Peyer's patch (tissue), 4 donors: Measurements from ENCODE around the gene PRKCZ.

ENCODE experiments used
- CTCF ChIP-seq, 6 experiments: fragments of 450-650 bp in 4 of 6; fragments of 200-600 bp in 2 of 6; sonication (generic) in 1 of 6; IDR thresholded peaks; one replicate each; pipeline ENCODE4 v1.5.1; 2017 to 2019; ENCODE audit warnings: antibody characterized with exemption in 6 of 6, mild to moderate bottlenecking in 3 of 6, moderate library complexity in 1 of 6
- POLR2A ChIP-seq, 2 donors: fragments of 450-650 bp; IDR thresholded peaks; one replicate each; pipeline ENCODE4 v1.5.1; 2017; ENCODE audit warnings: antibody characterized with exemption in 2 of 2, mild to moderate bottlenecking in 2 of 2, moderate library complexity in 2 of 2

GRCh38 chr1:2221271-2221670 lies 171.1 kb downstream of the PRKCZ start:
- TF ChIP-seq CTCF (IDR thresholded peaks at IDR 0.05) (no peak), POLR2A (IDR thresholded peaks at IDR 0.05) (no peak)
